ENCODE results near the gene AATK. TPM values are rescaled to one million over a fixed set of nuclear protein-coding genes. Genes with fewer than 3 reads are reported as not detected.

The AATK gene
- total RNA-seq, 1 experiment from 2014 or later: 1.1 TPM

GRCh38 chr17:81090361-81091136 is 75.5 kb downstream of the AATK start:
- Histone ChIP-seq H3K79me2 (ENCODE audit: low read length) (no peaks in the 10 kb centered on the region), H3K4me3 (ENCODE audit: low read length) (no peak overlapping the region), H3K9ac (ENCODE audit: low read length) (no peak overlapping the region), H2AFZ (ENCODE audit: low read length) (no peak overlapping the region), H3K4me2 (ENCODE audit: low read length) (no peak overlapping the region), H3K9me2 (replicated peaks; ENCODE audit: low read length) (no peaks in the 10 kb centered on the region), H4K20me1 (ENCODE audit: low read length) (no peaks in the 10 kb centered on the region), H3K36me3 (ENCODE audit: low read depth, low read length) (peaks cover 15% of the 10 kb centered on the region; the same call in 1 of the 2 replicates), H3K9me3 (ENCODE audit: low read length) (no peaks in the 10 kb centered on the region), H3F3A (ENCODE audit: low read length, unreplicated experiment) (peaks cover 3% of the 10 kb centered on the region), H3K27ac (ENCODE audit: low read length) (no peak overlapping the region), H3K27me3 (ENCODE audit: low read length) (no peaks in the 10 kb centered on the region), H3K4me1 (ENCODE audit: insufficient read depth, low read length) (peaks cover 21% of the 10 kb centered on the region)
- ChIA-PET POLR2A (ENCODE audit: unreplicated experiment) (no interaction called here), CTCF (no interaction called here)
- intact Hi-C loops (cut with micrococcal nuclease): no loop called here
- ATAC-seq (no peak), DNase-seq (peak; percentile 8)
- TF ChIP-seq EZH2phosphoT487 (IDR thresholded peaks at IDR 0.05; ENCODE audit: borderline replicate concordance, low read length) (no peak), EZH2 (IDR thresholded peaks at IDR 0.05; ENCODE audit: low read length, unreplicated experiment) (no peak)
- TF ChIP-seq, protein P1, sequence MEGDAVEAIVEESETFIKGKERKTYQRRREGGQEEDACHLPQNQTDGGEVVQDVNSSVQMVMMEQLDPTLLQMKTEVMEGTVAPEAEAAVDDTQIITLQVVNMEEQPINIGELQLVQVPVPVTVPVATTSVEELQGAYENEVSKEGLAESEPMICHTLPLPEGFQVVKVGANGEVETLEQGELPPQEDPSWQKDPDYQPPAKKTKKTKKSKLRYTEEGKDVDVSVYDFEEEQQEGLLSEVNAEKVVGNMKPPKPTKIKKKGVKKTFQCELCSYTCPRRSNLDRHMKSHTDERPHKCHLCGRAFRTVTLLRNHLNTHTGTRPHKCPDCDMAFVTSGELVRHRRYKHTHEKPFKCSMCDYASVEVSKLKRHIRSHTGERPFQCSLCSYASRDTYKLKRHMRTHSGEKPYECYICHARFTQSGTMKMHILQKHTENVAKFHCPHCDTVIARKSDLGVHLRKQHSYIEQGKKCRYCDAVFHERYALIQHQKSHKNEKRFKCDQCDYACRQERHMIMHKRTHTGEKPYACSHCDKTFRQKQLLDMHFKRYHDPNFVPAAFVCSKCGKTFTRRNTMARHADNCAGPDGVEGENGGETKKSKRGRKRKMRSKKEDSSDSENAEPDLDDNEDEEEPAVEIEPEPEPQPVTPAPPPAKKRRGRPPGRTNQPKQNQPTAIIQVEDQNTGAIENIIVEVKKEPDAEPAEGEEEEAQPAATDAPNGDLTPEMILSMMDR (conservative IDR thresholded peaks at IDR 0.05; ENCODE audit: low read depth, low read length): no peak
- no TSS peak for BruUV-seq (replicated peaks)

GRCh38 chr17:81086789-81087551 is 79.1 kb downstream of the AATK start:
- TF ChIP-seq EZH2phosphoT487 (IDR thresholded peaks at IDR 0.05; ENCODE audit: borderline replicate concordance, low read length) (no peak), EZH2 (IDR thresholded peaks at IDR 0.05; ENCODE audit: low read length, unreplicated experiment) (no peak)
- TF ChIP-seq, protein P1 (conservative IDR thresholded peaks at IDR 0.05; ENCODE audit: low read depth, low read length): no peak

More at GRCh38 chr17:81086789-81087551, 79.1 kb downstream of the AATK start:
- peak; percentile 46 for ATAC-seq
- Histone ChIP-seq H3K36me3 (ENCODE audit: low read depth, low read length) (peaks cover 15% of the 10 kb centered on the region; the same call in 1 of the 2 replicates), H3K79me2 (ENCODE audit: low read length) (no peaks in the 10 kb centered on the region), H3K9me3 (ENCODE audit: low read length) (no peaks in the 10 kb centered on the region), H3K4me1 (ENCODE audit: insufficient read depth, low read length) (no peaks in the 10 kb centered on the region), H3K4me2 (ENCODE audit: low read length) (no peak overlapping the region), H3K27me3 (ENCODE audit: low read length) (no peaks in the 10 kb centered on the region), H4K20me1 (ENCODE audit: low read length) (no peaks in the 10 kb centered on the region), H3F3A (ENCODE audit: low read length, unreplicated experiment) (no peaks in the 10 kb centered on the region), H2AFZ (ENCODE audit: low read length) (no peak overlapping the region), H3K27ac (ENCODE audit: low read length) (no peak overlapping the region), H3K9me2 (replicated peaks; ENCODE audit: low read length) (no peaks in the 10 kb centered on the region), H3K9ac (ENCODE audit: low read length) (no peak overlapping the region), H3K4me3 (ENCODE audit: low read length) (no peak overlapping the region)
- intact Hi-C loops (cut with micrococcal nuclease): no loop called here
- DNase-seq: no peak
- BruUV-seq (replicated peaks): no TSS peak
- ChIA-PET POLR2A (ENCODE audit: unreplicated experiment) (no interaction called here), CTCF (no interaction called here)
